Endothelial cell of umbilical vein (primary cell): ENCODE data around the gene NXPH4. TPM values are rescaled to one million over a fixed set of nuclear protein-coding genes. Genes with fewer than 3 reads are reported as not detected.

Experiments
- BruUV-seq: library from RNA; stranded (reverse); fragments of 400-500 nt; replicated peaks from 2 replicates; lab custom pipeline; 2021; lab: Mats Ljungman, UMichigan
- CTCF ChIA-PET: fragments of 300-600, 350-600 bp; sonication (Branson Sonifier 250); formaldehyde crosslinking; loops from one replicate; lab custom pipeline; 2021; ENCODE audit warnings: antibody characterized with exemption, inconsistent platforms; lab: Charles Lee
- POLR2A ChIA-PET: fragments of 300-600, 350-600 bp; sonication (Branson Sonifier 250); formaldehyde crosslinking; loops from one replicate; lab custom pipeline; 2021; ENCODE audit warnings: antibody characterized with exemption, inconsistent platforms; lab: Charles Lee
- DNase-seq: peaks from one replicate; pipeline ENCODE4 v3.0.0-alpha.2; 2011; ENCODE audit warnings: low read depth, low spot score
- FAIRE-seq: peaks from 2 replicates; lab custom pipeline; 2011; peaks lifted over from hg19 to GRCh38; lab: Jason Lieb, UNC
- H2AFZ ChIP-seq: 2 replicates; pipeline ENCODE4 v1.6.0; 2012; ENCODE audit warnings: low read depth, low read length, control low read depth, inconsistent platforms
- H3K27ac ChIP-seq: 2 replicates; pipeline ENCODE4 v1.5.1; 2011; ENCODE audit warnings: low read depth, mild to moderate bottlenecking, control low read depth, low read length, moderate library complexity; ENCODE audit not compliant: insufficient read depth
- H3K27me3 ChIP-seq, 2 experiments: 2 replicates each; pipeline versions ENCODE4 v1.6.0 to v1.6.1; 2011; ENCODE audit warnings: low read length in 2 of 2, mixed read lengths in 1 of 2; ENCODE audit not compliant: control insufficient read depth in 2 of 2, insufficient read depth in 2 of 2
- H3K36me3 ChIP-seq, 2 experiments: 2 replicates in 1 of 2; 3 replicates in 1 of 2; pipeline ENCODE4 v1.5.1; 2011; ENCODE audit warnings: low read length in 2 of 2, mild to moderate bottlenecking in 1 of 2, moderate library complexity in 1 of 2; ENCODE audit not compliant: control insufficient read depth in 2 of 2, insufficient read depth in 2 of 2; ENCODE audit errors: extremely low read depth in 1 of 2
- H3K4me1 ChIP-seq: 3 replicates; pipeline ENCODE4 v1.5.1; 2011; ENCODE audit warnings: mild to moderate bottlenecking, low read length; ENCODE audit not compliant: control insufficient read depth, insufficient read depth; ENCODE audit errors: extremely low read depth
- H3K4me2 ChIP-seq: 2 replicates; pipeline ENCODE4 v1.6.1; 2011; ENCODE audit warnings: low read length, control low read depth, mixed read lengths; ENCODE audit not compliant: insufficient read depth
- H3K4me3 ChIP-seq, 3 experiments: fragments of 200-600 bp in 1 of 3; sonication (generic), shearing (Covaris generic) in 1 of 3; replicated peaks in 1 of 3; 2 replicates each; pipeline ENCODE4 v1.5.1; 2011 to 2016; ENCODE audit warnings: control low read depth in 3 of 3, low read length in 3 of 3, mild to moderate bottlenecking in 2 of 3, inconsistent platforms in 1 of 3, low read depth in 1 of 3, moderate library complexity in 1 of 3; ENCODE audit not compliant: insufficient read depth in 1 of 3
- H3K79me2 ChIP-seq: 2 replicates; pipeline ENCODE4 v1.6.0; 2012; ENCODE audit warnings: low read length, inconsistent platforms; ENCODE audit not compliant: control insufficient read depth, insufficient read depth
- H3K9ac ChIP-seq: replicated peaks from 2 replicates; pipeline ENCODE3; 2011; ENCODE audit warnings: low read length, control low read depth; ENCODE audit not compliant: insufficient read depth; ENCODE audit errors: extremely low read depth
- H3K9me1 ChIP-seq: replicated peaks from 3 replicates; pipeline ENCODE4 v1.6.0; 2011; ENCODE audit warnings: mild to moderate bottlenecking, low read length; ENCODE audit not compliant: control insufficient read depth, insufficient read depth; ENCODE audit errors: extremely low read depth
- H3K9me3 ChIP-seq: replicated peaks from 2 replicates; pipeline ENCODE4 v1.5.1; 2012; ENCODE audit warnings: low read length, inconsistent platforms; ENCODE audit not compliant: control insufficient read depth, insufficient read depth
- H4K20me1 ChIP-seq: replicated peaks from 2 replicates; pipeline ENCODE3; 2011; ENCODE audit warnings: mild to moderate bottlenecking, low read length; ENCODE audit not compliant: control insufficient read depth, insufficient read depth; ENCODE audit errors: extremely low read depth
- EZH2 ChIP-seq: IDR thresholded peaks from 2 replicates; pipeline ENCODE4 v1.6.1; 2012; ENCODE audit warnings: borderline replicate concordance, low read depth, mild to moderate bottlenecking, moderate library complexity, low read length, inconsistent platforms; ENCODE audit not compliant: severe bottlenecking
- FOS ChIP-seq: IDR thresholded peaks from 2 replicates; pipeline ENCODE4 v1.6.1; 2011; ENCODE audit warnings: mild to moderate bottlenecking, low read length, moderate library complexity, borderline replicate concordance; ENCODE audit not compliant: insufficient read depth
- GATA2 ChIP-seq: IDR thresholded peaks from 2 replicates; pipeline ENCODE4 v1.7.0; 2011; ENCODE audit warnings: low read depth, mild to moderate bottlenecking, moderate library complexity, mixed read lengths, low read length; ENCODE audit not compliant: insufficient read length, insufficient read depth
- JUN ChIP-seq: IDR thresholded peaks from 2 replicates; pipeline ENCODE4 v1.6.1; 2011; ENCODE audit warnings: borderline replicate concordance, low read depth; ENCODE audit not compliant: insufficient read length, insufficient read depth
- MYC ChIP-seq: IDR thresholded peaks from one replicate; pipeline ENCODE4 v1.6.1; 2011; ENCODE audit warnings: mild to moderate bottlenecking, low read depth, low read length
- POLR2A ChIP-seq: IDR thresholded peaks from 2 replicates; pipeline ENCODE4 v1.6.1; 2012; ENCODE audit warnings: low read depth, mild to moderate bottlenecking, control low read depth, low read length
- POLR2AphosphoS5 ChIP-seq: IDR thresholded peaks from 2 replicates; pipeline ENCODE4 v1.6.1; 2012; ENCODE audit warnings: low read depth, mild to moderate bottlenecking, control low read depth, low read length, moderate library complexity; ENCODE audit not compliant: insufficient read depth
- dilution Hi-C: fragments of 300-500 bp; cut with MboI; formaldehyde crosslinking; loops from one replicate; pipeline ENCODE4 v1.15.0; 2019; ENCODE audit warnings: low sequenced_read_pairs; ENCODE audit not compliant: extremely low pct_ligation_motif_present
- intact Hi-C: fragments of 100-400 bp; cut with micrococcal nuclease; formaldehyde crosslinking; loops from one replicate; pipeline ENCODE4 v1.10.0; 2022
- polyA plus RNA-seq, 4 experiments: library from polyadenylated mRNA; depleted of rRNA in 3 of 4; stranded (reverse) in 3 of 4; unstranded in 1 of 4; fragments of >200 nt; gene quantifications; 2 replicates each; pipeline versions ENCODE4 v1.2.1 to v1.2.3, GENCODE V29; 2011 to 2012; ENCODE audit warnings: missing spikeins in 1 of 4
- total RNA-seq: library from RNA; stranded (reverse); gene quantifications from 2 replicates; pipeline ENCODE4 v1.2.3, GENCODE V29; 2021
- TF ChIP-seq, protein P1 (sequence below), 2 donors: IDR thresholded peaks; 1 replicate in 1 of 2; 2 replicates in 1 of 2; pipeline ENCODE4 v1.5.1; 2011; ENCODE audit warnings: low read length in 2 of 2, mild to moderate bottlenecking in 2 of 2, moderate library complexity in 2 of 2, control low read depth in 1 of 2, inconsistent platforms in 1 of 2, low read depth in 1 of 2; ENCODE audit not compliant: insufficient read depth in 1 of 2; ENCODE audit errors: extremely low read depth in 1 of 2
- TF ChIP-seq, protein P2 (sequence below): IDR thresholded peaks from 2 replicates; pipeline ENCODE4 v1.6.1; 2011; ENCODE audit not compliant: insufficient read depth, insufficient read length

NXPH4 gene
- total and polyA plus RNA-seq, 2 donors (not counting 3 experiments of a cell fraction or from before 2014, with no cell fraction given): 0.07 TPM; not detected in 1

DNA sequence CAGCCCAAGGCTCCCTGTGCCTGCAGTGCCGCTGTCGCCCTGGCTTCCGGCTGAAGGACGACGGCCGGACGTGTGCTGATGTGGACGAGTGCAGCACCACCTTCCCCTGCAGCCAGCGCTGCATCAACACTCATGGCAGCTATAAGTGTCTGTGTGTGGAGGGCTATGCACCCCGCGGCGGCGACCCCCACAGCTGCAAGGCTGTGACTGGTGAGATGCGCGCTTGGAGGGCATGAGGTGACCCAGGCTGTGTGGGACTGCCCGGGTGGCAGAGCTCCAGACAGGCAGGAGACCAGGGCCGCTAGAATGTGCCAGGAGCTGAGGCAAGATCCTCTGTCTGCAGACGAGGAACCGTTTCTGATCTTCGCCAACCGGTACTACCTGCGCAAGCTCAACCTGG, 19.6 kb upstream of the NXPH4 start:
- TF ChIP-seq POLR2A: no peak
- TF ChIP-seq, protein P1, sequence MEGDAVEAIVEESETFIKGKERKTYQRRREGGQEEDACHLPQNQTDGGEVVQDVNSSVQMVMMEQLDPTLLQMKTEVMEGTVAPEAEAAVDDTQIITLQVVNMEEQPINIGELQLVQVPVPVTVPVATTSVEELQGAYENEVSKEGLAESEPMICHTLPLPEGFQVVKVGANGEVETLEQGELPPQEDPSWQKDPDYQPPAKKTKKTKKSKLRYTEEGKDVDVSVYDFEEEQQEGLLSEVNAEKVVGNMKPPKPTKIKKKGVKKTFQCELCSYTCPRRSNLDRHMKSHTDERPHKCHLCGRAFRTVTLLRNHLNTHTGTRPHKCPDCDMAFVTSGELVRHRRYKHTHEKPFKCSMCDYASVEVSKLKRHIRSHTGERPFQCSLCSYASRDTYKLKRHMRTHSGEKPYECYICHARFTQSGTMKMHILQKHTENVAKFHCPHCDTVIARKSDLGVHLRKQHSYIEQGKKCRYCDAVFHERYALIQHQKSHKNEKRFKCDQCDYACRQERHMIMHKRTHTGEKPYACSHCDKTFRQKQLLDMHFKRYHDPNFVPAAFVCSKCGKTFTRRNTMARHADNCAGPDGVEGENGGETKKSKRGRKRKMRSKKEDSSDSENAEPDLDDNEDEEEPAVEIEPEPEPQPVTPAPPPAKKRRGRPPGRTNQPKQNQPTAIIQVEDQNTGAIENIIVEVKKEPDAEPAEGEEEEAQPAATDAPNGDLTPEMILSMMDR (IDR thresholded peaks at IDR 0.05; ENCODE audit: extremely low read depth in 1 of 2, insufficient read depth in 1 of 2, low read depth in 1 of 2, low read length in 2 of 2): no peak
- TF ChIP-seq POLR2AphosphoS5: no peak
- no peak for TF ChIP-seq MYC
- TF ChIP-seq GATA2: no peak
- no peak for TF ChIP-seq JUN
- no peak for TF ChIP-seq EZH2
- TF ChIP-seq FOS: no peak
- TF ChIP-seq, protein P2, sequence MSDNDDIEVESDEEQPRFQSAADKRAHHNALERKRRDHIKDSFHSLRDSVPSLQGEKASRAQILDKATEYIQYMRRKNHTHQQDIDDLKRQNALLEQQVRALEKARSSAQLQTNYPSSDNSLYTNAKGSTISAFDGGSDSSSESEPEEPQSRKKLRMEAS: no peak
- ChIA-PET CTCF (interaction anchor here (1.0 to 1.9 kb wide), 3 partner anchors 11 to 16 kb away, joined by 4 to 5 read pairs (median 5); no protein-coding TSS in a partner anchor), POLR2A (interaction anchor here (0.6 kb wide), 1 partner anchor 85 kb away, joined by 3 read pairs; no protein-coding TSS in a partner anchor)
- H3K9me3 ChIP-seq: no peaks in the 10 kb centered on the region
- no peaks in the 10 kb centered on the region for H3K27me3 ChIP-seq
- no peak overlapping the region for H3K9ac ChIP-seq
- no peak overlapping the region for H3K4me2 ChIP-seq
- FAIRE-seq (no peak), DNase-seq (no peak)
- H3K4me3 ChIP-seq: no peak overlapping the region
- intact Hi-C loops (no loop called here), dilution Hi-C loops (no loop called here)
- no peaks in the 10 kb centered on the region for H3K9me1 ChIP-seq
- BruUV-seq: no TSS peak
- H3K79me2 ChIP-seq: no peaks in the 10 kb centered on the region
- no peaks in the 10 kb centered on the region for H3K36me3 ChIP-seq
- H3K4me1 ChIP-seq: no peaks in the 10 kb centered on the region
- no peak overlapping the region for H2AFZ ChIP-seq
- no peaks in the 10 kb centered on the region for H4K20me1 ChIP-seq
- H3K27ac ChIP-seq: no peak overlapping the region
